GM19193 (cell line): ENCODE data around the gene CDK5.

ENCODE experiments used
- POLR2A ChIP-seq: IDR thresholded peaks from 4 replicates; pipeline ENCODE4 v1.6.1; 2011; ENCODE audit not compliant: insufficient read depth, insufficient read length; ENCODE audit errors: extremely low read depth

The CDK5 gene

GRCh38 chr7:151081170-151082101, 23.7 kb upstream of the CDK5 start:
- no peak for TF ChIP-seq POLR2A

- peak; percentile 89 for TF ChIP-seq POLR2A
These were observed 22.9 kb upstream of the CDK5 start, which contains the start of gene FASTK for GRCh38 chr7:151080522-151081169. FASTK (minus strand) TSS chr7:151080809; CDS start chr7:151080766, 43 bp downstream.

- no peak for TF ChIP-seq POLR2A
These were observed 22.4 kb upstream of the CDK5 start for GRCh38 chr7:151080067-151080521.

GRCh38 chr7:151079199-151079910, 21.7 kb upstream of the CDK5 start:
- TF ChIP-seq POLR2A, result no peak

- TF ChIP-seq POLR2A, result peak; percentile 33
These were observed 20.7 kb upstream of the CDK5 start for GRCh38 chr7:151078233-151079040.

GRCh38 chr7:151077705-151078232, 20.1 kb upstream of the CDK5 start:
- TF ChIP-seq POLR2A, result no peak

GRCh38 chr7:151076863-151077704, 19.4 kb upstream of the CDK5 start:
- TF ChIP-seq POLR2A, result no peak

- TF ChIP-seq POLR2A, result no peak
These were observed 18.3 kb upstream of the CDK5 start for GRCh38 chr7:151075978-151076426.

- no peak for TF ChIP-seq POLR2A
These were observed 17.9 kb upstream of the CDK5 start for GRCh38 chr7:151075662-151075971.

GRCh38 chr7:151074817-151075661, 17.3 kb upstream of the CDK5 start:
- TF ChIP-seq POLR2A, result no peak

GRCh38 chr7:151073990-151074389, 16.3 kb upstream of the CDK5 start:
- TF ChIP-seq POLR2A, result no peak
